Motor neuron (in vitro differentiated cells): ENCODE data around the gene C1orf35. TPM values are rescaled to one million over a fixed set of nuclear protein-coding genes. Genes with fewer than 3 reads are reported as not detected.
A peak's percentile ranks its signal among the peaks of the same experiment; 100 is the strongest.

Source experiments
- ATAC-seq, 8 experiments: fragments of 200-7000 bp; cut with Tn5 transposase; replicated peaks in 6 of 8; 2 replicates each; pipeline ENCODE4 v1.8.0; 2021; ENCODE audit warnings: mild to moderate bottlenecking in 8 of 8, moderate library complexity in 8 of 8
- H3K27ac ChIP-seq, 2 donors: fragments of 250-450 bp; sonication (Bioruptor Pico); 2 replicates each; pipeline ENCODE4 v1.9.0; 2021; ENCODE audit warnings: antibody characterized with exemption in 2 of 2, mild to moderate bottlenecking in 2 of 2, moderate library complexity in 1 of 2
- H3K4me1 ChIP-seq, 2 donors: fragments of 250-450 bp; sonication (Bioruptor Pico); replicated peaks in 1 of 2; 2 replicates each; pipeline ENCODE4 v1.6.1; 2021; ENCODE audit warnings: antibody characterized with exemption in 2 of 2, mild to moderate bottlenecking in 2 of 2, moderate library complexity in 1 of 2
- H3K4me3 ChIP-seq, 5 donors: fragments of 250-450 bp; sonication (Bioruptor Pico); 2 replicates each; pipeline ENCODE4 v1.9.0; 2021; ENCODE audit warnings: antibody characterized with exemption in 5 of 5, mild to moderate bottlenecking in 5 of 5, moderate library complexity in 4 of 5
- WGBS, 10 experiments: fragments of 450-650 bp; shearing (Covaris generic); methylation state at CpG; one replicate each; pipeline ENCODE4 v1.0.0; 2022; 5-methylcytosine and 5-hydroxymethylcytosine counted together
- in situ Hi-C, 9 experiments: fragments of 400-800 bp; cut with MboI; loops; one replicate each; pipeline ENCODE4 v1.15.0; 2021; ENCODE audit warnings: low sequenced_read_pairs in 9 of 9, low pct_unique_long_range_greater_than_20kb in 2 of 9; ENCODE audit not compliant: unreplicated experiment in 9 of 9
- total RNA-seq, 8 experiments: library from RNA; unstranded; fragments of 300-600 nt; gene quantifications; 2 replicates each; pipeline versions ENCODE4 v1.2.3 to v1.2.4, GENCODE V29; 2022

Gene C1orf35
- total RNA-seq, 8 experiments from 2014 or later = 8.1 to 126 (median 19.9) TPM

DNA sequence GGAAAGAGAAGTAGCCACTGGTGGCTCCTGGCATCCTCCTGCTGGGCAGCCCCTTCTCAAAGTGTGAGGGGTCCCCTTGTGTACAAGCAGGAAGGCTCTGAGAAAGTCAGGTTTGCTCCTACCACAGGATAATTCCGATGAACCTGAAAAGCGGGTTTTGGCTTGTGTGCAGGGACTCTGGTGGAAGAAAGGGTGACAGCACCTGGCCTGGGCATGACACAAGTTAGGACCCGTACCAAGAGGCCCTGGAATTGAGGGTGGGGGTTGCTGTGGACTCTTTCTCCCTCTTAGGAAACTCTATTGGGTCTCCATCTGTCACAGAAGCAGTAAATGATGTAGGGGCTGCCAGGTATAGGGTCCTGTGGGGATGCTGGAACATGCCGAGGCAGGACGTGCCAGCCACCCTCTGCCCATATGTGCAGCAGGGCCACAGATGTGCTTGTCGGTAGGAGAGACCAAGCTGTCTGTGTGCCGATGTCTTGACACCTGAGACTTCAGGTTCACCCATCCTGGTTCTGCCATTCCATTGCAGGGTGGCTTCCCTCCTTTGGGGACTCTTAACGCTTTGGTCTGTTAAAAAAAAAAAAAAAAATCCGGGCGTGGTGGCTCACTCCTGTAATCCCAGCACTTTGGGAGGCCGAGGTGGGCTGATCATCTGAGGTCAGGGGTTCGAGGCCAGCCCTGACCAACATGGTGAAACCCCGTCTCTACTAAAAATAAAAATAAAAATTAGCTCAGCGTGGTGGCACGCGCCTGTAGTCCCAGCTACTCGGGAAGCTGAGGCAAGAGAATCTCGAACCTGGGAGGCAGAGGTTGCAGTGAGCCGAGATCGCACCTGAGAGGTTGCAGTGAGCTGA, 9.8 kb downstream of the C1orf35 start:
- Histone ChIP-seq H3K4me3 (no peak overlapping the region), H3K27ac (no peak overlapping the region), H3K4me1 (peaks cover 6 to 21% of the 10 kb centered on the region in 2 donors)
- in situ Hi-C loops = no loop called here
- no peak for ATAC-seq
- 80 to 100% (median 96%) methylated on average over 1 to 13 of the region's 20 CpGs; no CpG with 5 or more reads in 1 of the 10 experiments for WGBS, 10 experiments

GRCh38 chr1:228092342-228093049, 10.6 kb downstream of the C1orf35 start:
- in situ Hi-C loops = no loop called here
- Histone ChIP-seq H3K4me3 (no peak overlapping the region), H3K4me1 (peaks cover 12 to 29% of the 10 kb centered on the region in 2 donors), H3K27ac (no peak overlapping the region)
- WGBS, 10 experiments = 40 to 100% (median 93%) methylated on average over 1 to 11 of the region's 11 CpGs; no CpG with 5 or more reads in 2 of the 10 experiments
- no peak for ATAC-seq

GRCh38 chr1:228091084-228091483, 12.0 kb downstream of the C1orf35 start:
- ATAC-seq = no peak
- in situ Hi-C loops = no loop called here
- Histone ChIP-seq H3K27ac (no peak overlapping the region), H3K4me1 (peaks cover 20 to 42% of the 10 kb centered on the region in 2 donors), H3K4me3 (no peak overlapping the region)
- WGBS, 10 experiments = 20 to 100% (median 82%) methylated on average over 1 to 3 of the region's 4 CpGs; no CpG with 5 or more reads in 2 of the 10 experiments

- in situ Hi-C loops = no loop called here
- 33 to 100% (median 84%) methylated on average over 1 to 2 of the region's 2 CpGs; no CpG with 5 or more reads in 5 of the 10 experiments for WGBS, 10 experiments
- Histone ChIP-seq H3K4me3 (no peak overlapping the region), H3K27ac (no peak overlapping the region), H3K4me1 (peaks cover 25 to 46% of the 10 kb centered on the region in 2 donors)
- ATAC-seq = peak in 7 of 8 experiments; percentile 35 to 71 (median 54)
Observed at GRCh38 chr1:228090613-228091081, 12.5 kb downstream of the C1orf35 start.

GRCh38 chr1:228089519-228090380, 13.4 kb downstream of the C1orf35 start:
- Histone ChIP-seq H3K4me1 (peaks cover 34 to 55% of the 10 kb centered on the region in 2 donors), H3K27ac (no peak overlapping the region), H3K4me3 (no peak overlapping the region)
- 0 to 98% (median 80%) methylated on average over 1 to 10 of the region's 12 CpGs; no CpG with 5 or more reads in 2 of the 10 experiments for WGBS, 10 experiments
- in situ Hi-C loops = no loop called here
- ATAC-seq = peak in 3 of 8 experiments; percentile 2 to 5 (median 2)

DNA sequence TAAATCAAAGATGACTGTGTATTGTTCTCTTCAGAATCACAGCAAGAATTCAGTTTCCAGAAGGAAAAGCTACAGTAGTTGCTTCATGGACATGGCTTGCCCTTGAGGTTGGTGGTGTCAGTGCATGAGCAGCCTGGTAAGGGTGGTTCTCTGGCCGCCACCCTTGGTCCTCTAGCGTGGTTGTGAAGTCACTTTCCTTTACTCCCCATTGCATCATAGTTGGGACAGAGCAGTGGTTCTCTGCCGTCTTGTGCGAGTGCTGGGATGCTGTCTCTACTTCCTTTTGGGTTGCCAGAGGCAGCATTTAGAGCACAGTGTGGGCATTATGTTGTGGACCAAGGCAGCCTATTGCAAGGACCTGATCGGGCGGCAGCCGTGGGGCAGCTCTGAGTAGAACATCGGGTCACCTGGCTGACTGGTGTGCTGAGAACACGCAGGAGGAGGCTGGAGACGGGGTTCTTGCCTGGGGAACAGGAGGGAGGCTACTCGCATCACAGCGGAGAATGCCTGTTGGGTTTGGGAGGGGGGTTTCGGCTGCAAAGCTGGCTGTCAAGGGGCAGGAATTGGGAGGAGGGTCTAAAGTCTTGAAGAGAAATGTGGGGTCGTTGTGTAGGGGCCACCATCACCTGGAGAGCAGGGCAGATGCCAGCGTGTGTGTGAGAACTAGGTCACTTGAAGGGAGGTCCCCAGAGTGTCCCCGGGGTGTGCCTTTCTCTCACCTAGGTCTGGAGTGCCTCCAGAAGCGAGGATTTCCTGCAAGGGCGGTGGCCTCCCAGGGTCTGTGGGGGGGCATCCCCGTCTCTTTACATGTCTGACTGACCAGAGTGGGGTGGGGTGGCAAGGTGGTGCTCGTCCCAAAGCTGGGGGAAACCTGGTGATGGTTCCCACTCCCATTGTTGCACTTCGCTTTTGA, 14.3 kb downstream of the C1orf35 start:
- no peak overlapping the region for H3K4me3 ChIP-seq
- H3K4me1 ChIP-seq = peaks cover 40 to 61% of the 10 kb centered on the region in 2 donors
- WGBS, 10 experiments = 44 to 95% (median 89%) methylated on average over 2 to 16 of the region's 21 CpGs; no CpG with 5 or more reads in 2 of the 10 experiments
- no peak overlapping the region for H3K27ac ChIP-seq
- in situ Hi-C loops = no loop called here
- peak in 4 of 8 experiments; percentile 1 to 48 (median 12) for ATAC-seq

DNA sequence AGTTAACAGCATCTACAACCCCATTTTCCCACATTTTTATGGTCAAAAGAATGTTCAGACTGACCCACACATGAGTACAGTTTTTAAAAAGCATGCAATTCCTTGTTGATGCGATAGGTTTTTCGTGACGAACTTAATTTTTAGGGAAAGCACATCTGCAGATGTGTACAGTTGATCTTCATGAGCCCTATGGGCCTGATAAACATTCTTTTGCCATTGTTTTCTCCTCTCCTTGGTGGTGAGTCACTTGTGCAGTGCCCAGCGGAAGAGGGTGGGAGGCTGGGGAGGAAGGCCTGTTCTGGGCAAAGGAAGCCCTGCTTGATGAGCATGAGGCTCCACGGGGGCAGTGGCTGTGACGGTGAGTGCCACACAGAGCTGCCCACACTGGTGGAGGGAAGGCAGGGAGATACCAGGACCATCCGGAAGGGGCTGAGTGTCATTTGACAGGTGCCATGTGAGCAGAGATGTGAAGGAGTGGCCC, 15.3 kb downstream of the C1orf35 start:
- WGBS, 10 experiments = 7 to 100% (median 95%) methylated on average over 1 to 7 of the region's 7 CpGs; no CpG with 5 or more reads in 3 of the 10 experiments
- in situ Hi-C loops = no loop called here
- Histone ChIP-seq H3K4me1 (peaks cover 40 to 61% of the 10 kb centered on the region in 2 donors), H3K4me3 (no peak overlapping the region), H3K27ac (no peak overlapping the region)
- ATAC-seq = peak in 4 of 8 experiments; percentile 1 to 15 (median 4)

DNA sequence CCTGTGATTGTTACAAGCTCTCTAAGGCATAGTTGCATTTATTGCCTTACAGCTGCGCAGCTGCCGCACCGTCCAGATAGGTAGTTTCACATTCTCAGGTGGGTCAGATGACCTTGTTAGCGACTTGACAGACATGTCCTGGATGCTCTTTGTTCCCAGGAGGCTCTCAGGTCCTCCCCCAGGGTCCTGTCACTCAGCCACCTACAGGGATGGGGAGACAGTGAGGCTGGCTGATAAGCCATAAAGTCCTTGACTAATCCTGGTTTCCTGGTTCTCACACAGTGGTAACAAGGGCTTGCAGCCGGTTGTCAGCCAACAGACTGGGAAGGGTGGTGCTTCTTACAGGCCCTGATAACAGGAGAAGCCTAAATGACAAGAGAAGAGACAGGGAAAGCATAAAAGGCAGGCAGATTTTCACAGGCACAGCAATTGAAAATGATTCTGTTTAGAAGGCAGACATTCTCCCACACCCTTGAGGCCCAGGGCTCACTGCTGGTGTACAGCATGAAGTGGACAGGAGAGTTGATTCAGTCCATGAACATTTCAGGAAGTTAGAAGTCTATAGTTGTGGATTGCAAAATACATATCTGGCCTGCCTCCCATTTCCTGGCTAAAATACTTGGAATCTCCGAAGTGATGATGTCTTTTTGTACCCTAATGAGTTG, 17.7 kb downstream of the C1orf35 start:
- H3K27ac ChIP-seq = peak overlapping the region in 1 of 2 donors; percentile 4
- peak overlapping the region in 4 of 5 donors; percentile 79 to 89 (median 86) for H3K4me3 ChIP-seq
- ATAC-seq = peak in 1 of 8 experiments; percentile 2
- in situ Hi-C loops = no loop called here
- 0 to 88% (median 80%) methylated on average over 1 to 6 of the region's 6 CpGs; no CpG with 5 or more reads in 5 of the 10 experiments for WGBS, 10 experiments
- H3K4me1 ChIP-seq = peaks cover 46 to 65% of the 10 kb centered on the region in 2 donors

- no peak for ATAC-seq
- peaks cover 46 to 59% of the 10 kb centered on the region in 2 donors for H3K4me1 ChIP-seq
Observed at GRCh38 chr1:228084797-228085196, 18.3 kb downstream of the C1orf35 start.

GRCh38 chr1:228084325-228084724, 18.8 kb downstream of the C1orf35 start:
- H3K4me3 ChIP-seq = peak overlapping the region; percentile 79 to 99 (median 88)
- in situ Hi-C loops = no loop called here
- 0 to 57% (median 25%) methylated on average over 1 to 3 of the region's 3 CpGs; no CpG with 5 or more reads in 1 of the 10 experiments for WGBS, 10 experiments
- H3K27ac ChIP-seq = peak overlapping the region; percentile 97 to 100
- H3K4me1 ChIP-seq = peaks cover 46 to 55% of the 10 kb centered on the region in 2 donors
- ATAC-seq = peak in 2 of 8 experiments; percentile 2 to 3

More at GRCh38 chr1:228084797-228085196, 18.3 kb downstream of the C1orf35 start:
- Histone ChIP-seq H3K27ac (peak overlapping the region in 1 of 2 donors; percentile 4), H3K4me3 (peak overlapping the region; percentile 79 to 99 (median 88))
- in situ Hi-C loops = no loop called here
- WGBS, 10 experiments = 0 to 75% (median 43%) methylated on average over 1 to 5 of the region's 5 CpGs; no CpG with 5 or more reads in 1 of the 10 experiments

GRCh38 chr1:228083871-228084278, 19.2 kb downstream of the C1orf35 start:
- WGBS, 10 experiments = 0 to 19% (median 0%) methylated on average over 1 to 11 of the region's 17 CpGs; no CpG with 5 or more reads in 3 of the 10 experiments
- peak overlapping the region; percentile 79 to 99 (median 88) for H3K4me3 ChIP-seq
- peak in 7 of 8 experiments; percentile 1 to 7 (median 5) for ATAC-seq
- peak overlapping the region; percentile 97 to 100 for H3K27ac ChIP-seq
- in situ Hi-C loops = no loop called here
- H3K4me1 ChIP-seq = peaks cover 46 to 52% of the 10 kb centered on the region in 2 donors
